DND-41 (cell line): Measurements from ENCODE around the gene VASP.

Source experiments
- ATAC-seq: fragments of 200-7000 bp; cut with Tn5 transposase; 3 replicates; pipeline ENCODE4 v1.9.1; 2021; ENCODE audit warnings: low read depth; ENCODE audit not compliant: insufficient read depth
- DNase-seq: peaks from one replicate; pipeline ENCODE4 v3.0.0-alpha.2; 2020
- H2AFZ ChIP-seq: 2 replicates; pipeline ENCODE4 v1.6.0; 2012; ENCODE audit warnings: low read depth, low read length
- H3K27ac ChIP-seq: 2 replicates; pipeline ENCODE4 v1.5.1; 2012; ENCODE audit warnings: low read length, inconsistent platforms
- H3K27me3 ChIP-seq: fragments of 200-600 bp; sonication (generic); 2 replicates; pipeline ENCODE4 v1.6.0; 2012; ENCODE audit warnings: low read length, mild to moderate bottlenecking, inconsistent platforms; ENCODE audit not compliant: insufficient read depth, poor library complexity
- H3K36me3 ChIP-seq: 2 replicates; pipeline ENCODE4 v1.5.1; 2012; ENCODE audit warnings: low read length, inconsistent platforms; ENCODE audit not compliant: insufficient read depth
- H3K4me1 ChIP-seq: 2 replicates; pipeline ENCODE4 v1.5.1; 2012; ENCODE audit warnings: mild to moderate bottlenecking, low read length; ENCODE audit not compliant: insufficient read depth
- H3K4me2 ChIP-seq: 2 replicates; pipeline ENCODE4 v1.6.0; 2012; ENCODE audit warnings: mild to moderate bottlenecking, moderate library complexity, low read length, inconsistent platforms; ENCODE audit not compliant: insufficient read depth
- H3K4me3 ChIP-seq, 2 experiments: fragments of 200-600 bp in 1 of 2; shearing (Covaris generic) in 1 of 2; 2 replicates each; pipeline ENCODE4 v1.5.1; 2012 to 2016; ENCODE audit warnings: inconsistent platforms in 2 of 2, low read length in 2 of 2, mild to moderate bottlenecking in 2 of 2, low read depth in 1 of 2, moderate library complexity in 1 of 2
- H3K79me2 ChIP-seq: 2 replicates; pipeline ENCODE4 v1.6.0; 2012; ENCODE audit warnings: low read length, inconsistent platforms; ENCODE audit not compliant: insufficient read depth
- H3K9ac ChIP-seq: 2 replicates; pipeline ENCODE4 v1.6.0; 2012; ENCODE audit warnings: low read depth, mild to moderate bottlenecking, inconsistent platforms, low read length, moderate library complexity
- H3K9me3 ChIP-seq: 2 replicates; pipeline ENCODE4 v1.5.1; 2012; ENCODE audit warnings: low read length, moderate library complexity, mild to moderate bottlenecking, inconsistent platforms; ENCODE audit not compliant: insufficient read depth, severe bottlenecking
- H4K20me1 ChIP-seq: 2 replicates; pipeline ENCODE4 v1.6.0; 2012; ENCODE audit warnings: low read length; ENCODE audit not compliant: insufficient read depth
- CTCF ChIP-seq: IDR thresholded peaks from 2 replicates; pipeline ENCODE4 v1.5.1; 2012; ENCODE audit warnings: borderline replicate concordance, low read length, moderate library complexity, mild to moderate bottlenecking; ENCODE audit not compliant: poor library complexity, severe bottlenecking; ENCODE audit errors: extremely low read depth
- EZH2 ChIP-seq: IDR thresholded peaks from 3 replicates; pipeline ENCODE4 v1.6.1; 2012; ENCODE audit warnings: borderline replicate concordance, low read depth, mild to moderate bottlenecking, moderate library complexity, low read length, inconsistent platforms; ENCODE audit not compliant: severe bottlenecking

The VASP gene

GRCh38 chr19:45472563-45473366, 34.5 kb upstream of the VASP start:
- no peak for TF ChIP-seq EZH2
- TF ChIP-seq CTCF: no peak
- H3K36me3 ChIP-seq: no peaks in the 10 kb centered on the region
- no peak overlapping the region for H3K4me3 ChIP-seq
- no peak overlapping the region for H3K4me2 ChIP-seq
- H4K20me1 ChIP-seq: peaks cover 9% of the 10 kb centered on the region
- ATAC-seq: no peak
- peaks cover 35% of the 10 kb centered on the region for H3K4me1 ChIP-seq
- H2AFZ ChIP-seq: no peak overlapping the region
- H3K9me3 ChIP-seq: no peaks in the 10 kb centered on the region
- no peak for DNase-seq
- no peaks in the 10 kb centered on the region for H3K79me2 ChIP-seq
- H3K27ac ChIP-seq: no peak overlapping the region
- peaks cover 7% of the 10 kb centered on the region for H3K27me3 ChIP-seq
- no peak overlapping the region for H3K9ac ChIP-seq

DNA sequence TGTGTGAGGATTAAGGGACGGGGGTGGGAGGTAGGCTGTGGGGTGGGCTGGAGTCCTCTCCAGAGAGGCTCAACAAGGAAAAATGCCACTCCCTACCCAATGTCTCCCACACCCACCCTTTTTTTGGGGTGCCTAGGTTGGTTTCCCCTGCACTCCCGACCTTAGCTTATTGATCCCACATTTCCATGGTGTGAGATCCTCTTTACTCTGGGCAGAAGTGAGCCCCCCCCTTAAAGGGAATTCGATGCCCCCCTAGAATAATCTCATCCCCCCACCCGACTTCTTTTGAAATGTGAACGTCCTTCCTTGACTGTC, 34.0 kb upstream of the VASP start:
- Histone ChIP-seq H3K9ac (no peak overlapping the region), H3K4me2 (no peak overlapping the region), H2AFZ (no peak overlapping the region), H3K4me1 (peaks cover 35% of the 10 kb centered on the region), H4K20me1 (peaks cover 5% of the 10 kb centered on the region), H3K79me2 (no peaks in the 10 kb centered on the region), H3K36me3 (no peaks in the 10 kb centered on the region), H3K9me3 (no peaks in the 10 kb centered on the region), H3K27me3 (peaks cover 3% of the 10 kb centered on the region), H3K27ac (no peak overlapping the region), H3K4me3 (no peak overlapping the region)
- no peak for DNase-seq
- no peak for TF ChIP-seq CTCF
- TF ChIP-seq EZH2: no peak
- no peak for ATAC-seq

GRCh38 chr19:45473682-45474605, 33.3 kb upstream of the VASP start:
- Histone ChIP-seq H3K79me2 (no peaks in the 10 kb centered on the region), H3K9ac (no peak overlapping the region), H2AFZ (no peak overlapping the region), H3K27ac (no peak overlapping the region), H3K4me1 (peaks cover 34% of the 10 kb centered on the region), H3K9me3 (no peaks in the 10 kb centered on the region), H4K20me1 (no peaks in the 10 kb centered on the region; the same call in 1 of the 2 replicates), H3K36me3 (no peaks in the 10 kb centered on the region), H3K27me3 (peaks cover 2% of the 10 kb centered on the region), H3K4me3 (no peak overlapping the region), H3K4me2 (no peak overlapping the region)
- TF ChIP-seq EZH2 (no peak), CTCF (no peak)
- ATAC-seq (no peak), DNase-seq (no peak)
